Skeletal muscle satellite cell (primary cell): ENCODE data around the gene ACP7.
"Not testable (repeated sequence)": the region's sequence is repeated elsewhere in the genome, so short reads cannot be mapped to it uniquely, and the experiment has no call there.

Experiments
- H3K27me3 ChIP-seq: 2 replicates; pipeline ENCODE4 v1.7.0; 2013; ENCODE audit warnings: low read length; ENCODE audit not compliant: control insufficient read depth, insufficient read depth
- H3K36me3 ChIP-seq: 2 replicates; pipeline ENCODE4 v1.7.0; 2013; ENCODE audit warnings: mild to moderate bottlenecking, control low read depth, low read length; ENCODE audit not compliant: insufficient read depth
- H3K4me1 ChIP-seq: 2 replicates; pipeline ENCODE4 v1.7.0; 2013; ENCODE audit warnings: low read length; ENCODE audit not compliant: control insufficient read depth, insufficient read depth
- H3K4me2 ChIP-seq: 2 replicates; pipeline ENCODE4 v1.7.0; 2013; ENCODE audit warnings: mild to moderate bottlenecking, low read length
- H3K4me3 ChIP-seq: 2 replicates; pipeline ENCODE4 v1.7.0; 2013; ENCODE audit warnings: low read length
- H3K9ac ChIP-seq: 2 replicates; pipeline ENCODE4 v1.7.0; 2013; ENCODE audit warnings: mild to moderate bottlenecking, low read depth, low read length, moderate library complexity
- H3K9me3 ChIP-seq: replicated peaks from 2 replicates; pipeline ENCODE4 v1.7.0; 2013; ENCODE audit warnings: mild to moderate bottlenecking, control low read depth, low read length

ACP7 gene

DNA sequence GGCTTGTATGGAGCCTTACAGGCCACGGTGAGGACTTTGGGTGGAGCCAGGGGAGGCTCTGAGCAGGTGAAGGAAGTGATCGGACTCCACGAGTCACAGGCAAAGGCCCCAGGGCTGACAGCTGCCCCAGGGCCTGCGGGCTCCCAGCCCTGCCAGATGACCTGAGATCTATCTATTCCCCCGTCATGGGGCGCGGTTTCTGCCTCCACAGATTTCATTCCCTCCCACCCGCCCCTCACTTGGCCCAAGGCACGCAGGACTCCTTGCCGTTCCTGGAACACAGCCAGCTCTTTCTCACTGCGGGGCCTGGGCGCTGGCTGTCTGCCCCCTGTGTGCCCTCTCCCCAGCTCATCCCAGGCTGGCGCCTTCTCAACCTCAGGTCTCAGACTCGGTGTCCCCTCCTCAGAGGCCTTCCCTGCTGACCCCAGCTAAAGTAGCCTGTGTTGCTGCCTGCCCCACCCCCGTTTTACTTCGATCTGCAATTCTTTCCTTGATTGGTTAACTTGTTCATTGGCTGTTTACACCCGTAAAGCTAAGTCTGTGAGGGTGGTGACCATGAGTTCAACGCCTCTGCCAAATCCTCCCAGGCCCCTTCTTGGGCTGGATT lies 27.5 kb downstream of the ACP7 start:
- H3K9me3 ChIP-seq: no peaks in the 10 kb centered on the region

DNA sequence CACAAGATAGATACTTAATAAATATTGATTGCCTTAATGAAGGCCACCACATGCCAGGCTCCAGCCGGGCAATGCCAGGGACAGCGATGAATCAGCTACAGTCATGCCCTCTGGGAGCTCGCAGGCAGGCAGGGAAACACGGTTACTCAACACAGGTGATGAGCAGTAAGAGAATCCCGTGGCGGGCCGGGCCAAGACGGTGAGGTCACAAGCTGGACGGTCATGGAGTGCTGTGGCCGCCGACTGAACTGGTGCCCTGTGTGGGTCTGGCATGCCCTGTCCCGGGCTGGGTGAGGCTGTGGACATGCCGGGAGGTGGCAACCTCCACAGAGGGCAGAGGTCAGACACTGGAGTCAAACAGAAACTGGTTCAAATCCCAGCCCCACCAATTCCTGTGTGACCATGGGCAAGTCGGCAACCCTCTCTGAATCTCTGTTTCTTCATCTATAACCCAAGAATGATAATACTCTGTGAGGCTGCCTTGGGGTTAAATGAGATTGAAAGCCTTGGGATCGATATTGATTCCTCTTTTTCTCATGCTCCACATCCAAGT lies 28.2 kb downstream of the ACP7 start:
- H3K9ac ChIP-seq: no peak overlapping the region
- no peak overlapping the region for H3K4me3 ChIP-seq
- peaks cover 9% of the 10 kb centered on the region for H3K4me1 ChIP-seq

More for the DNA sequence above, 27.5 kb downstream of the ACP7 start:
- Histone ChIP-seq H3K9ac (no peak overlapping the region), H3K4me1 (peaks cover 9% of the 10 kb centered on the region), H3K4me3 (no peak overlapping the region), H3K4me2 (no peak overlapping the region), H3K27me3 (peaks cover 4% of the 10 kb centered on the region), H3K36me3 (no peaks in the 10 kb centered on the region)

DNA sequence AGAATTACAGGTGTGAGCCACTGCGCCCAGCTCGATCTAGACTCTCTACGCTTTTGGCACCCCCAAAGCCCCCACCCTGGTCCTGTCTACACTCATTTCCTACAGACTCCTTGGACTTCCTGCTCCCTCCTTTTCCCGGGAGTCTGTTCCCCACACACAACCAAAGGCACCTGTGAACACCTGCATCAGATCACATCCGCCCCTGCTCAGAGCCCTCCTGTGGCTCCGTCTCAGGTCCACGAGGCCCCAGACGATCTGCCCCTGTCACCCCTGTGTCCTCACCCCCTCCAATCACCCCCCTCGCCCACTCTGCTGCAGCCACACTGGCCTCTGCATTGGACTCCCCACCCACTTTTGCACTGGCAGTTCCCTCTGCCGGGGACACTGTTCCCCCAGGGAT lies 29.0 kb downstream of the ACP7 start:
- H3K9me3 ChIP-seq: no peaks in the 10 kb centered on the region

More for the DNA sequence above, 28.2 kb downstream of the ACP7 start:
- H3K27me3 ChIP-seq: peaks cover 5% of the 10 kb centered on the region
- H3K36me3 ChIP-seq: no peaks in the 10 kb centered on the region
- no peaks in the 10 kb centered on the region for H3K9me3 ChIP-seq
- no peak overlapping the region for H3K4me2 ChIP-seq

DNA sequence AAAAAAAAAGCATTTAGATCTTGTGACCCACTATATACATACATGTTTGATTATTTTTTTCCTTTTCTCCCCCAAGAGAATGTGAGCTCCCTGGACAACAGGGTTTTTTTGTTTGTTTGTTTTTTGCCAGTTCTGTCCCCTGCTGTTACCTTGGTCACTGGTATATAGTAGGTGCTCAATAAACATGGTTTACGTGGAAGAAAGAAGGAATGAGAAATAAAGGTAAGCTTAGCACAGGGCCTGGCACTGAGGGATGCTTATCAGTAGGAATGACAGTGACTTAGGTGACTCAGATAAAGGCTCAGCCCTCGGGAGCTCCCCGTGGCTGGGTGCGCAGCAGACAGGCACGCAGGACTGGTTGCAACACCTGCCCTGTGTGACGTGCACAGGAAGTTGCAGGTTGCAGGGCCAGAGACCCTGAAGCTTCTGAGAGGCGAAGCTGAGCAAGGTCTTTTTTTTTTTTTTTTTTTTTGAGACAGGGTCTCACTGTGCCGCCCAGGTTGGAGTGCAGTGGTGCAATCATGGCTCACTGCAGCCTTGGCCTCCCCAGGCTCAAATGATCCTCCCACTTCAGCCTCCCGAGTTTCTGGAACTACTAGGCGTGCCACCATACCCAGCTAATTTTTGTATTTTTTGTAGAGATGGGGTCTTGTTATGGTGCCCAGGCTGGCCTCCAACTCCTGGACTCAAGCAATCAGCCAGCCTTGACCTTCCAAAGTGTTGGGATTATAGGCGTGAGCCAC lies 31.1 kb downstream of the ACP7 start:
- Histone ChIP-seq H3K9me3 (no peaks in the 10 kb centered on the region), H3K27me3 (peaks cover 5% of the 10 kb centered on the region), H3K9ac (no peak overlapping the region)

More for the DNA sequence above, 29.0 kb downstream of the ACP7 start:
- Histone ChIP-seq H3K4me1 (peaks cover 9% of the 10 kb centered on the region), H3K36me3 (no peaks in the 10 kb centered on the region), H3K4me3 (no peak overlapping the region), H3K4me2 (no peak overlapping the region), H3K9ac (no peak overlapping the region), H3K27me3 (peaks cover 5% of the 10 kb centered on the region)

DNA sequence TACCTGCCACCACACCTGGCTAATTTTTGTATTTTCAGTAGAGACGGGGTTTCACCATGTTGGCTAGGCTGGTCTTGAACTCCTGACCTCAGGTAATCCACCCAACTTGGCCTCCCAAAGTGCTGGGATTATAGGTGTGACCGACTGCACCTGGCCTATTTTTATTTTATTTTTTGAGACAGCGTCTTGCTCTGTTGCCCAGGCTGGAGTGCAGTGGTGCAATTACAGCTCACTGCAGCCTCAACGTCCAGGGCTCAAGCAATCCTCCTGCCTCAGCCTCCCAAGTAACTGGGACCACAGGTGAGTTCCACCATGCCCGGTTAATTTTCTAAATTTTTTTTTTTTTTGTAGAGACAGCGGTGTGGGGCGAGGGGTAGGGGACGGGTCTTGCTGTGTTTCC lies 32.9 kb downstream of the ACP7 start:
- H3K9me3 ChIP-seq, H3K4me3 ChIP-seq, H3K4me1 ChIP-seq, H3K4me2 ChIP-seq, H3K9ac ChIP-seq, H3K36me3 ChIP-seq: not testable (repeated sequence)
- peaks cover 11% of the 10 kb centered on the region for H3K27me3 ChIP-seq

More for the DNA sequence above, 31.1 kb downstream of the ACP7 start:
- H3K4me2 ChIP-seq: no peak overlapping the region
- no peak overlapping the region for H3K4me3 ChIP-seq
- H3K36me3 ChIP-seq: no peaks in the 10 kb centered on the region
- H3K4me1 ChIP-seq: peaks cover 9% of the 10 kb centered on the region

DNA sequence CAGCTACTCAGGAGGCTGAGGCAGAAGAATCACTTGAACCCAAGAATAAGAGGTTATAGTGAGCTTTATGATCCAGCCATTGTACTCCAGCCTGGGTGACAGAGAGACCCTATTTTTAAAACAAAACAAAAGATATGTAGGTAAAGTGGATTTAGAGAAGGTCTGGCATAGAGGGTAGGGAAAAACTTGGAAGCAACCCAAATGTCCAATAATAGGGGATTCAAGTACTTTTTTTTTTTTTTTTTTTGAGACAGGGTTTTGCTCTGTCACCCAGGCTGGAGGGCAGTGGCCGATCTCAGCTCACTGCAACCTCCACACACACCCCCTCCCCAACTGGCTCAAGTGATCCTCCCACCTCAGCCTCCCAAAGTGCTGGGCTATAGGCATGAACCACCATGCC lies 35.7 kb downstream of the ACP7 start:
- Histone ChIP-seq H3K4me1 (no peaks in the 10 kb centered on the region), H3K4me3 (no peak overlapping the region), H3K36me3 (no peaks in the 10 kb centered on the region), H3K9me3 (no peaks in the 10 kb centered on the region), H3K4me2 (no peak overlapping the region), H3K9ac (no peak overlapping the region), H3K27me3 (peaks cover 11% of the 10 kb centered on the region)

DNA sequence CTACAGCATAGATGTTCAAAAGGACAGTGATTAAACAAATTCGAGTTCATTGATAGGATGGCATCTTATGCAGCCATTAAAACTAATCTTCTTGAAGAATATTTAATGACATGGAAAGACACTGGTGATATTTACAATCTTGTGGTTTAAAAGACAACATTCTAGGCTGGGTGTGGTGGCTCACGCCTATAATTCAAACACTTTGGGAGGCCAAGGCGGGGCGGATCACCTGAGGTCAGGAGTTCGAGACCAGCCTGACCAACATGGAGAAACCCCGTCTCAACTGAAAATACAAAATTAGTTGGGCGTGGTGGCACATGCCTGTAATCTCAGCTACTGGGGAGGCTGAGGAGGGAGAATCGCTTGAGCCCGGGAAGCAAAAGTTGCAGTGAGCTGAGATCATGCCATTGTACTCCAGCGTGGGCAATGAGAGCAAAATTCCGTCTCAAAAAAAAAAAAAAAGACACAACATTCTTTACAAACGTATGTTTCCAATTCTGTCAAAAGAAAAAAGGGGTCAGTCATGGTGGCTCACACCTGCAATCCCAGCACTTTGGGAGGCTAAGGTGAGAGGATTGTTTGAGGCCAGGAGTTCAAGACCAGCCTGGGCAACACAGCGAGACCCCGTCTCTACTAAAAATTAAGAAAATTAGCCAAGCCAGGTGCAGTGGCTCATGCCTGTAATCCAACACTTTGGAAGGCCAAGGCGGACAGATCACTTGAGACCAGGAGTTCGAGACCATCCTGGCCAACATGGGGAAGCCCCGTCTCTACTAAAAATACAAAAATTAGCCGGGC lies 39.0 kb downstream of the ACP7 start:
- Histone ChIP-seq H3K36me3 (no peaks in the 10 kb centered on the region), H3K9me3 (no peaks in the 10 kb centered on the region), H3K4me2 (no peak overlapping the region), H3K4me3 (no peak overlapping the region), H3K27me3 (peaks cover 6% of the 10 kb centered on the region), H3K4me1 (peaks cover 19% of the 10 kb centered on the region), H3K9ac (no peak overlapping the region)

DNA sequence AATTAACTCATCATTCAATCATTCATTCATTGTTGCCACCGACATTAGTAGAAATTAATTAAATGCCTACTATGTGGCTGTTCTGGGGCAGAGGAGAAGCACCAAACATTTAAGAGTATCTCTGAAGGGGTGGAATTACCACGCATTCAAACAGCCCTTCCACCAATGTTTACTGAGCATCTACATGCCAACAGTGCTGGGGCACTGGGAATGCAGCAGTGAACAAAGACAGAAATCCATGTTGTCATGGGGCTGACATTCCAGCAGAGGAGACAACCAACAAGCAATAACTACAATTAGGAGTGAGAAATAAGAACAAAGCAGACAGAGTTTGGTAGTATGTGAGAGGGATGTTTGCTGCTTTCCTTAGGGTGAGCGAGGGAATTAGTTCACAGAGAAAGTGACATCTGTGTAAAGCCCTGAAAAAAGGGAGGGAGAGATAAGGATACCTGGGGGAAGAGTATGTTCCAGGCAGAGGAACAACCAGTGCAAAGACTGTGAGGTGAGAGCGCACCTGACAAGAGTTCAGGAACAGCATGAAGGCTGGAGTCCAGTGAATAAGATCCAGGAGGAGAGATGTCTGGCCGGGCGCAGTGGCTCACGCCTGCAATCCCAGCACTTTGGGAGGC lies 40.1 kb downstream of the ACP7 start:
- H3K9ac ChIP-seq: no peak overlapping the region
- peaks cover 6% of the 10 kb centered on the region for H3K27me3 ChIP-seq
- H3K4me1 ChIP-seq: peaks cover 30% of the 10 kb centered on the region
- H3K4me3 ChIP-seq: no peak overlapping the region
- H3K9me3 ChIP-seq: no peaks in the 10 kb centered on the region
- H3K36me3 ChIP-seq: no peaks in the 10 kb centered on the region
- no peak overlapping the region for H3K4me2 ChIP-seq

DNA sequence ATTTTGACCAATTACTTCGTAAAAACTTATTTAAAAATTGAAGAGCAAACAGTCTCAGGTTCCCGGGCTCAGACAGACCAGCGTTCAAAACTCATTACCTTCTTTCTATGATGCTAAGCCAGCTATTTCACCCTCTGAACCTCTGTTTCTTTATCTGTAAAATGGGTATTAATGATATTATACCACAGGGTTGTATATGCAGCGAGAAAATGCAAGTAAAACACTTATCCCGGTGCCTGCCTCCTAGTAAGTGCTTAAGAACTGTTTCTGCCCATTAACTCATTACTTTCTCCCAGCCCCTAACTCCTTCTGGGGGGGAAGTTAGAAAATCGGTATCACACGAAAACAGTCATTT lies 41.0 kb downstream of the ACP7 start:
- Histone ChIP-seq H3K9ac (peak overlapping the region; percentile 44), H3K4me2 (peak overlapping the region; percentile 78), H3K4me3 (peak overlapping the region; percentile 92), H3K4me1 (peaks cover 30% of the 10 kb centered on the region), H3K27me3 (peaks cover 6% of the 10 kb centered on the region), H3K9me3 (no peaks in the 10 kb centered on the region), H3K36me3 (no peaks in the 10 kb centered on the region)

DNA sequence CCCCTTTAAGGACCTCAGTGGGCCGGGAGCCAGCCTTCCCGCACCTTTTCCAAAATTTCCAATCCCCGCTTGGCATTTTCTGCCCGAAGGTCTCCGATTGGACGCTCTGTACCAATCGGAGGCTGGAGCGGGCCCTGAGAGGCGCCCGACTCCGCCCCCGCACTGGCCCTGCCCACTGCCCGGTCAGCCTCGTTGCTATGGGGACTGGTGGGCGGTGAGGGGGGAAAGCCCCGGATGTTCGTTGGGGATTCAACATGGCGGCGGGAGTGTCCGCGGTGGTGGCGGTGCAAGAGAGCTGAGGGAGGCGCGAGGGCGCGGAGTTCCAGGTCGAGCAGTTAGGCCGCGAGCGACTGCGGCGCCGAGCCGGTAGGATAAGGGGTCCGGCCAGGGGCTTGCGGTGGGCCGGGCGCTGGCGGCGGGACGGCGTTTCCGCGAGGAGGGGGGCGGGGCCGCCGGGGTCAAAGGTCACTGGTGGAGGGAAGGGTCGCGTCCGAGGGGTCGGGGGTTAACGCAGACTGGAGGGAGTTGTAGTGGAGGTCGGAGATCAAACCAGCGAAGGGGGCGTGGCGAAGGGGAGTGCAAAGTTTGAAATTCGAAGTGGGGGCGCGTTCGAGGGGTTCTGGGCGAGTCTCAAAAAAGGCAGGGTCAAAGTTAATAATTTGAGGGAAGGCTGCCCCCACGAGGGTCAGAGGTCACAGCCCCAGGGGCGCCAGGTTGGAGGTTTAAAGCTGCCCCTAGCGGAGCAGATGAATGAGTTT lies 41.6 kb downstream of the ACP7 start, which contains the start of gene PAK4:
Gene PAK4 (plus strand): TSS at position 233 of the 758 bp plus-strand sequence. CDS start 43,768 bp downstream, outside the sequence.
- peaks cover 35% of the 10 kb centered on the region for H3K4me1 ChIP-seq
- H3K9ac ChIP-seq: peak within 1 kb of the TSS; percentile 89
- H3K36me3 ChIP-seq: no peaks in the 10 kb centered on the region
- H3K9me3 ChIP-seq: no peaks in the 10 kb centered on the region
- H3K4me2 ChIP-seq: peak within 1 kb of the TSS; percentile 96
- peaks cover 3% of the 10 kb centered on the region for H3K27me3 ChIP-seq
- peak within 1 kb of the TSS; percentile 92 for H3K4me3 ChIP-seq
